K562 (cell line): ENCODE measurements around the gene MAP3K2.

Experiments used
- ESRRB ChIP-seq: fragments of 250-450 bp; sonication (Bioruptor Pico); IDR thresholded peaks from 2 replicates; pipeline ENCODE4 v1.5.0; 2020; ENCODE audit warnings: mild to moderate bottlenecking, moderate library complexity, borderline replicate concordance
- MYBL2 ChIP-seq, 2 experiments: fragments of 450-650 bp in 1 of 2; sonication (generic) in 1 of 2; formaldehyde crosslinking in 1 of 2; IDR thresholded peaks; 2 replicates each; pipeline versions ENCODE4 v1.6.1 to v1.8.1; 2017 to 2022; ENCODE audit warnings: borderline replicate concordance in 1 of 2, inconsistent platforms in 1 of 2, low read depth in 1 of 2, mild to moderate bottlenecking in 1 of 2, missing genetic modification reagents in 1 of 2, moderate library complexity in 1 of 2
- SMARCA5 ChIP-seq: fragments of 450-650 bp; IDR thresholded peaks from 2 replicates; pipeline ENCODE4 v1.6.1; 2016
- ZNF398 ChIP-seq: fragments of 250-450 bp; sonication (Bioruptor Pico); IDR thresholded peaks from 2 replicates; pipeline ENCODE4 v1.8.0; 2021; ENCODE audit warnings: moderate library complexity, mild to moderate bottlenecking, inconsistent platforms

DNA sequence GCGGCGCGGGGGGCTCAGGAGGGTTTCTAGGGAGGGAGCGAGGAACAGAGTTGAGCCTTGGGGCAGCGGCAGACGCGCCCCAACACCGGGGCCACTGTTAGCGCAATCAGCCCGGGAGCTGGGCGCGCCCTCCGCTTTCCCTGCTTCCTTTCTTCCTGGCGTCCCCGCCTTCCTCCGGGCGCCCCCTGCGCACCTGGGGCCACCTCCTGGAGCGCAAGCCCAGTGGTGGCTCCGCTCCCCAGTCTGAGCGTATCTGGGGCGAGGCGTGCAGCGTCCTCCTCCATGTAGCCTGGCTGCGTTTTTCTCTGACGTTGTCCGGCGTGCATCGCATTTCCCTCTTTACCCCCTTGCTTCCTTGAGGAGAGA is 35.7 kb upstream of the MAP3K2 start:
- TF ChIP-seq ESRRB (CRISPR knock-in tag) (no peak), ZNF398 (CRISPR knock-in tag) (no peak), MYBL2 (IDR thresholded peaks at IDR 0.05; ENCODE audit: low read depth) (no peak), MYBL2 (CRISPR knock-in tag; IDR thresholded peaks at IDR 0.05; ENCODE audit: borderline replicate concordance) (no peak), SMARCA5 (no peak)
